ENCODE data around the gene MYH14. TPM values are rescaled to one million over a fixed set of nuclear protein-coding genes. Genes with fewer than 3 reads are reported as not detected.

MYH14 gene
- total RNA-seq, 2 experiments from 2014 or later = not detected

DNA sequence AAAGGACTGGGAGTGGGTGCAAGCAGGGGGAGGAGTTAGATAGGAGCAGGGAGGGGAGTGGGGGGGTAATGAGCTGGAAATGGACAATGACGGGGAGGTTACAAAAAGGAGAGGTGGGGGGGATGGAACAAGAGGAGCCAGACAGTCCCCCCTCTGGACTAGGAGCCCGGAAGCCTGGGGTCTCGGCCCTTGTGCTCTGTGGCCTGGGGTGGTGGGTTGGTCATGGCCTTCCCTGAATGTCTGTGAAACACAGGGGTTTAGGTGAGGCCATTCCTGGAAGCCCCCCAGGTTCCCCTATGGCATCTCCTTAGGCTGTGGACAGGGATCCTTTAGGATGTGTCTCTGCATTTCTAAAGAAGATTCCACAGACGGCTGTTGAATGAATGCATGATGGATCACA is 113.7 kb downstream of the MYH14 start:
- Histone ChIP-seq H3K79me2 (ENCODE audit: insufficient read depth, low read depth, low read length) (no peaks in the 10 kb centered on the region), H3K9me2 (ENCODE audit: insufficient read depth, low read length) (no peaks in the 10 kb centered on the region), H3K4me1 (ENCODE audit: insufficient read depth, low read length, poor library complexity, severe bottlenecking) (peaks cover 13% of the 10 kb centered on the region), H3K4me3 (ENCODE audit: low read depth, low read length, poor library complexity, severe bottlenecking) (no peak overlapping the region), H4K20me1 (ENCODE audit: insufficient read depth, low read length) (no peaks in the 10 kb centered on the region), H2AFZ (ENCODE audit: low read length) (no peak overlapping the region), H3K4me2 (ENCODE audit: low read length) (no peak overlapping the region), H3K9me3 (ENCODE audit: low read length) (no peaks in the 10 kb centered on the region), H3K36me3 (ENCODE audit: insufficient read depth, low read length) (peaks cover 33% of the 10 kb centered on the region), H3K27ac (ENCODE audit: low read depth, low read length, poor library complexity, severe bottlenecking) (no peak overlapping the region)
- intact Hi-C loops (cut with micrococcal nuclease; ENCODE audit: unreplicated experiment) = no loop called here
- no TSS peak for BruUV-seq (replicated peaks)
- no peak for DNase-seq (ENCODE audit: low spot score)
- POLR2A ChIA-PET = no interaction called here
- CTCF ChIA-PET (ENCODE audit: unreplicated experiment) = no interaction called here
- TF ChIP-seq, protein P1, sequence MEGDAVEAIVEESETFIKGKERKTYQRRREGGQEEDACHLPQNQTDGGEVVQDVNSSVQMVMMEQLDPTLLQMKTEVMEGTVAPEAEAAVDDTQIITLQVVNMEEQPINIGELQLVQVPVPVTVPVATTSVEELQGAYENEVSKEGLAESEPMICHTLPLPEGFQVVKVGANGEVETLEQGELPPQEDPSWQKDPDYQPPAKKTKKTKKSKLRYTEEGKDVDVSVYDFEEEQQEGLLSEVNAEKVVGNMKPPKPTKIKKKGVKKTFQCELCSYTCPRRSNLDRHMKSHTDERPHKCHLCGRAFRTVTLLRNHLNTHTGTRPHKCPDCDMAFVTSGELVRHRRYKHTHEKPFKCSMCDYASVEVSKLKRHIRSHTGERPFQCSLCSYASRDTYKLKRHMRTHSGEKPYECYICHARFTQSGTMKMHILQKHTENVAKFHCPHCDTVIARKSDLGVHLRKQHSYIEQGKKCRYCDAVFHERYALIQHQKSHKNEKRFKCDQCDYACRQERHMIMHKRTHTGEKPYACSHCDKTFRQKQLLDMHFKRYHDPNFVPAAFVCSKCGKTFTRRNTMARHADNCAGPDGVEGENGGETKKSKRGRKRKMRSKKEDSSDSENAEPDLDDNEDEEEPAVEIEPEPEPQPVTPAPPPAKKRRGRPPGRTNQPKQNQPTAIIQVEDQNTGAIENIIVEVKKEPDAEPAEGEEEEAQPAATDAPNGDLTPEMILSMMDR (conservative IDR thresholded peaks at IDR 0.05; ENCODE audit: low read length) = no peak
- no peak for TF ChIP-seq EZH2phosphoT487 (IDR thresholded peaks at IDR 0.05; ENCODE audit: borderline replicate concordance, low read depth, low read length)

DNA sequence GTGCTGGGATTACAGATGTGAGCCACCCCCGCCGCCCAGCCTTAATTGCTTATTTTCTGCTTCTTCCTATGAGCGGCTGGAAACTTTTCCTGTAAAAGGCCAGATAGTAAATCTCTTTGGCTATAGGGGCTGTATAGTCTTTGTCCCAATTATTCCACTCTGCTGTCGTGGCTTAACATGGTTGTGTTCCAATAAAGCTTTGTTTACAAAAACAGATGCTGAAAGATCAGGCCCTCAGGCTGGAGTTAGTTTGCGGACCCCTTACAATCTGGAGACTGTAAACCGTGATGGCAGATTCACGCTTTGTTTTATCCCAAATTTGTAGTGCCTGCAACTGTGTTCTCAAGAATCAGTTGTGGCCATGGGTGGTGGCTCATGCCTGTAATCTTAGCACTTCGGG is 115.0 kb downstream of the MYH14 start:
- DNase-seq (ENCODE audit: low spot score) = no peak
- POLR2A ChIA-PET = no interaction called here
- intact Hi-C loops (cut with micrococcal nuclease; ENCODE audit: unreplicated experiment) = no loop called here
- no peak overlapping the region for H3K4me3 ChIP-seq (ENCODE audit: low read depth, low read length, poor library complexity, severe bottlenecking)
- BruUV-seq (replicated peaks) = no TSS peak
- H4K20me1 ChIP-seq (ENCODE audit: insufficient read depth, low read length) = no peaks in the 10 kb centered on the region
- peaks cover 13% of the 10 kb centered on the region for H3K4me1 ChIP-seq (ENCODE audit: insufficient read depth, low read length, poor library complexity, severe bottlenecking)
- no peaks in the 10 kb centered on the region for H3K9me2 ChIP-seq (ENCODE audit: insufficient read depth, low read length)
- H3K9me3 ChIP-seq (ENCODE audit: low read length) = no peaks in the 10 kb centered on the region
- CTCF ChIA-PET (ENCODE audit: unreplicated experiment) = no interaction called here
- peaks cover 37% of the 10 kb centered on the region for H3K36me3 ChIP-seq (ENCODE audit: insufficient read depth, low read length)
- no peaks in the 10 kb centered on the region for H3K79me2 ChIP-seq (ENCODE audit: insufficient read depth, low read depth, low read length)
- no peak for TF ChIP-seq EZH2phosphoT487 (IDR thresholded peaks at IDR 0.05; ENCODE audit: borderline replicate concordance, low read depth, low read length)
- TF ChIP-seq, protein P1 (conservative IDR thresholded peaks at IDR 0.05; ENCODE audit: low read length) = no peak
- H3K27ac ChIP-seq (ENCODE audit: low read depth, low read length, poor library complexity, severe bottlenecking) = no peak overlapping the region
- no peak overlapping the region for H2AFZ ChIP-seq (ENCODE audit: low read length)
- no peak overlapping the region for H3K4me2 ChIP-seq (ENCODE audit: low read length)

DNA sequence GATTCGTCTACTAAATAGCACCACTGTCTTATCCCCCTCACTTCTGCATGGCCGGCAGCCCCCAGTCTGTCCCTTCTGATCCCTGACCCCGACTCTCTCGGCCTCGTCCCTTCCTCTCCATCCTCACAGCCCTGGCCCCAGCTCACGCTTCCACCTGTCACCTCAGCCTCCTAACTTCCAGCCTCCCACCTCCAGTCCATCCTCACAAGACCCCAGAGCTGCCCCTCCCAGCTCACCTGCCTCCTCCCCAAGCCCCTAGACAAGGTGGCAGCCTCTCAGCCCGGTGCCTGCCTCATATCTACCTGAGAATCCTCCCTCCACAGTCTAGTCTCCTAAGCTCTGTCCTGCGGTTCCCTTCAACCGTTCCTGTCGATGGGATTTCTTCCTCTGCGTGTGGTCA is 115.7 kb downstream of the MYH14 start:
- DNase-seq (ENCODE audit: low spot score) = no peak
- TSS peak; percentile 48 for BruUV-seq (replicated peaks)
- ChIA-PET CTCF (ENCODE audit: unreplicated experiment) (no interaction called here), POLR2A (no interaction called here)
- Histone ChIP-seq H3K9me2 (ENCODE audit: insufficient read depth, low read length) (no peaks in the 10 kb centered on the region), H3K4me2 (ENCODE audit: low read length) (no peak overlapping the region), H3K4me3 (ENCODE audit: low read depth, low read length, poor library complexity, severe bottlenecking) (no peak overlapping the region), H3K9me3 (ENCODE audit: low read length) (no peaks in the 10 kb centered on the region), H3K36me3 (ENCODE audit: insufficient read depth, low read length) (peaks cover 44% of the 10 kb centered on the region), H3K79me2 (ENCODE audit: insufficient read depth, low read depth, low read length) (no peaks in the 10 kb centered on the region), H3K4me1 (ENCODE audit: insufficient read depth, low read length, poor library complexity, severe bottlenecking) (peaks cover 13% of the 10 kb centered on the region), H4K20me1 (ENCODE audit: insufficient read depth, low read length) (no peaks in the 10 kb centered on the region), H3K27ac (ENCODE audit: low read depth, low read length, poor library complexity, severe bottlenecking) (no peak overlapping the region), H2AFZ (ENCODE audit: low read length) (no peak overlapping the region)
- intact Hi-C loops (cut with micrococcal nuclease; ENCODE audit: unreplicated experiment) = no loop called here
- TF ChIP-seq, protein P1 (conservative IDR thresholded peaks at IDR 0.05; ENCODE audit: low read length) = no peak
- no peak for TF ChIP-seq EZH2phosphoT487 (IDR thresholded peaks at IDR 0.05; ENCODE audit: borderline replicate concordance, low read depth, low read length)
